ENCODE measurements around the gene COL4A1.

COL4A1 gene

GRCh38 chr13:110300090-110300815 lies 6.7 kb downstream of the COL4A1 start:
- no peak for DNase-seq (ENCODE audit: low read depth)
- TF ChIP-seq, protein P1, sequence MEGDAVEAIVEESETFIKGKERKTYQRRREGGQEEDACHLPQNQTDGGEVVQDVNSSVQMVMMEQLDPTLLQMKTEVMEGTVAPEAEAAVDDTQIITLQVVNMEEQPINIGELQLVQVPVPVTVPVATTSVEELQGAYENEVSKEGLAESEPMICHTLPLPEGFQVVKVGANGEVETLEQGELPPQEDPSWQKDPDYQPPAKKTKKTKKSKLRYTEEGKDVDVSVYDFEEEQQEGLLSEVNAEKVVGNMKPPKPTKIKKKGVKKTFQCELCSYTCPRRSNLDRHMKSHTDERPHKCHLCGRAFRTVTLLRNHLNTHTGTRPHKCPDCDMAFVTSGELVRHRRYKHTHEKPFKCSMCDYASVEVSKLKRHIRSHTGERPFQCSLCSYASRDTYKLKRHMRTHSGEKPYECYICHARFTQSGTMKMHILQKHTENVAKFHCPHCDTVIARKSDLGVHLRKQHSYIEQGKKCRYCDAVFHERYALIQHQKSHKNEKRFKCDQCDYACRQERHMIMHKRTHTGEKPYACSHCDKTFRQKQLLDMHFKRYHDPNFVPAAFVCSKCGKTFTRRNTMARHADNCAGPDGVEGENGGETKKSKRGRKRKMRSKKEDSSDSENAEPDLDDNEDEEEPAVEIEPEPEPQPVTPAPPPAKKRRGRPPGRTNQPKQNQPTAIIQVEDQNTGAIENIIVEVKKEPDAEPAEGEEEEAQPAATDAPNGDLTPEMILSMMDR (IDR thresholded peaks at IDR 0.05; ENCODE audit: control insufficient read depth, insufficient read depth, low read depth, low read length, missing control alignments) = no peak
- H3K4me3 ChIP-seq (ENCODE audit: control insufficient read depth, low read depth, low read length) = no peak overlapping the region

GRCh38 chr13:110299283-110299840 lies 7.6 kb downstream of the COL4A1 start:
- no peak overlapping the region for H3K4me3 ChIP-seq (ENCODE audit: control insufficient read depth, low read depth, low read length)
- TF ChIP-seq, protein P1 (IDR thresholded peaks at IDR 0.05; ENCODE audit: control insufficient read depth, insufficient read depth, low read depth, low read length, missing control alignments) = no peak
- no peak for DNase-seq (ENCODE audit: low read depth)

DNA sequence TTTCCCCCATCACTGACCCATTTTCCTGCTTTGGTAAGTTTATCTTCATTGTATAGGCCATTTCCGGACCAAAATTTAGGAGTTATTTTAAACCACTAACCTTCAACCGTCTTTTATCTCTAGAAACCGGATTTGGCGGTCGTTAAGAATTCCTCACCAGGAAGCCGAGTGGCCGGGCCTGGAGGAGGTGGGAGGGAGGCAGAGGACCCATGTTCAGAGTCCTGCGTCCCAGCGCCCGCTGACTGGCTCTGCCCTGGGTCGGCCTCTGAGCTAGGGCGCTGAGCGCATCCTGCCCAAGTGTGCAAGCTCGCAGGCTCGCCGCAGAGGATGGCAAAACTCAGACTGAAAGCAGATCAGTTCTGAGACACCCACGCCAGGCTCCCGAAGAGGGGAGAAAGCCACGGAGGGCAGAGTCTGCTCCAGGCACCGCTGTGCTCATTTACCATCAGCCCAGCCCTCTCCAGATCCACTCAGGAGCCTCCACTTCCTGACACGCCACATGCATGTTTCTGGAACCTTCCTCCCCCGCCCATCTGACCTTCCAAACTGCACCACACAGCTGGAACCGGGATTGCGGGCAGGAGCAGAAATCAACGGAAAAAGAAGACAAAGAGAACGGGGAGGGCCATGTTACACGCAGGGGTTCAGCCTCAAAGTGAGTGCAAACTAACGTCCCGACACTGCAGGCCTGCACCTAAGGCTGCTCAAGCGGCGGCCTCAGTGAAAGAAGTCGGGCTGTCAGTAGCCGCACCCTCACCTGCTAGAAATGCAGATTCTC lies 8.3 kb downstream of the COL4A1 start:
- no peak for DNase-seq (ENCODE audit: low read depth)
- TF ChIP-seq, protein P1 (IDR thresholded peaks at IDR 0.05; ENCODE audit: control insufficient read depth, insufficient read depth, low read depth, low read length, missing control alignments) = no peak

GRCh38 chr13:110297766-110298504 lies 9.0 kb downstream of the COL4A1 start:
- TF ChIP-seq, protein P1 (IDR thresholded peaks at IDR 0.05; ENCODE audit: control insufficient read depth, insufficient read depth, low read depth, low read length, missing control alignments) = no peak
- no peak for DNase-seq (ENCODE audit: low read depth)
- no peak overlapping the region for H3K4me3 ChIP-seq (ENCODE audit: control insufficient read depth, low read depth, low read length)

More for the DNA sequence above, 8.3 kb downstream of the COL4A1 start:
- H3K4me3 ChIP-seq (ENCODE audit: control insufficient read depth, low read depth, low read length) = no peak overlapping the region

- no peak overlapping the region for H3K4me3 ChIP-seq (ENCODE audit: control insufficient read depth, low read depth, low read length)
- no peak for DNase-seq (ENCODE audit: low read depth)
- TF ChIP-seq, protein P1 (IDR thresholded peaks at IDR 0.05; ENCODE audit: control insufficient read depth, insufficient read depth, low read depth, low read length, missing control alignments) = no peak
These were observed 9.9 kb downstream of the COL4A1 start for GRCh38 chr13:110297011-110297410.

DNA sequence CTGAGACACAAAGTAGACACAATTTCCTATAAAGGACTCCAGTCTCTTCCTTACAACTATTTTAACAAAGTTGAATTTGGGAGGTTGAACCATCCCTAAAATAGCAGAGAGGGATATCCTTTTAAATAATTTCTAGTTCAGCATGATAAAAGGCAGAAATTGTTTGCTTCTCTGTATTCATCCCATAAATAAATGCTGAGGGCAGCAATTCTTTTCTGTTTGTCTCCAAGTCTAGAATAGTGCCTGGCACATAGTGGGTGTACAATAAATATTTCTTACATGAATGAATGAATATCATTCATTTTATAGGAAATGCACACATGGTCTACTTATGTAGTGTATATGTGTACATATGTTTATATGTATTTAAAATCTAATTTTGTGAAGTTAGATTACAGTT lies 12.3 kb downstream of the COL4A1 start:
- DNase-seq (ENCODE audit: low read depth) = no peak
- no peak overlapping the region for H3K4me3 ChIP-seq (ENCODE audit: control insufficient read depth, low read depth, low read length)
- TF ChIP-seq, protein P1 (IDR thresholded peaks at IDR 0.05; ENCODE audit: control insufficient read depth, insufficient read depth, low read depth, low read length, missing control alignments) = no peak

Measured in AG09309 (cell line).